Body of pancreas (tissue), 4 donors: ENCODE results near the gene STPG4.

Experiments
- POLR2A ChIP-seq, 3 donors: fragments of 450-650 bp; IDR thresholded peaks; one replicate each; pipeline ENCODE4 v1.6.1; 2016; ENCODE audit warnings: antibody characterized with exemption in 3 of 3, mild to moderate bottlenecking in 2 of 3
- TF ChIP-seq, protein P1 (sequence below), 7 experiments: fragments of 450-650 bp in 4 of 7; fragments of 200-600 bp in 3 of 7; sonication (generic) in 3 of 7; IDR thresholded peaks; one replicate each; pipeline ENCODE4 v1.5.1; 2016 to 2019; ENCODE audit warnings: antibody characterized with exemption in 7 of 7

DNA sequence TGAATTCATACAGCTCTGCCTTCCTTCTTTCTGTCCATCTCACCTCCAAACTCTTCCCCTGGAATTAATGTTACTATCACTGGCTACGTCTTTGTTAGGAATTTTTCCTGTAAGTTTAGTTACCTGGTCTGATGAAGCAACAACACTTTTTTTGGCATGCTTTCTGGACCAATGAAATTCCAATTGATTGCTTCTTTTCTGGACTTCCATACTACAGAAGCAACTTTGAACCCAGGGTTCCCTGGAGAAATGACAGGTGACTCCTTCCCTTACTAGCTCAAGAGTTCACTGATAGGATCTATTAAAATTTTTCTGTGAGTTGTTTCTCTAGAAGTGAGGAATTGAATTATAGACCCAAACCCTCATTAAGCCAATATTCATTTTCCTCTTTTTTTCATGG lies 41.4 kb upstream of the STPG4 start:
- TF ChIP-seq, protein P1, sequence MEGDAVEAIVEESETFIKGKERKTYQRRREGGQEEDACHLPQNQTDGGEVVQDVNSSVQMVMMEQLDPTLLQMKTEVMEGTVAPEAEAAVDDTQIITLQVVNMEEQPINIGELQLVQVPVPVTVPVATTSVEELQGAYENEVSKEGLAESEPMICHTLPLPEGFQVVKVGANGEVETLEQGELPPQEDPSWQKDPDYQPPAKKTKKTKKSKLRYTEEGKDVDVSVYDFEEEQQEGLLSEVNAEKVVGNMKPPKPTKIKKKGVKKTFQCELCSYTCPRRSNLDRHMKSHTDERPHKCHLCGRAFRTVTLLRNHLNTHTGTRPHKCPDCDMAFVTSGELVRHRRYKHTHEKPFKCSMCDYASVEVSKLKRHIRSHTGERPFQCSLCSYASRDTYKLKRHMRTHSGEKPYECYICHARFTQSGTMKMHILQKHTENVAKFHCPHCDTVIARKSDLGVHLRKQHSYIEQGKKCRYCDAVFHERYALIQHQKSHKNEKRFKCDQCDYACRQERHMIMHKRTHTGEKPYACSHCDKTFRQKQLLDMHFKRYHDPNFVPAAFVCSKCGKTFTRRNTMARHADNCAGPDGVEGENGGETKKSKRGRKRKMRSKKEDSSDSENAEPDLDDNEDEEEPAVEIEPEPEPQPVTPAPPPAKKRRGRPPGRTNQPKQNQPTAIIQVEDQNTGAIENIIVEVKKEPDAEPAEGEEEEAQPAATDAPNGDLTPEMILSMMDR (IDR thresholded peaks at IDR 0.05), result no peak
- TF ChIP-seq POLR2A (IDR thresholded peaks at IDR 0.05), result no peak
